Adrenal gland (tissue), 5 donors: ENCODE data around the gene PWWP2B.

Experiments used
- CTCF ChIP-seq, 6 experiments: fragments of 450-650 bp in 4 of 6; fragments of 200-600 bp in 2 of 6; sonication (generic) in 1 of 6; IDR thresholded peaks; 1 replicate in 5 of 6; 2 replicates in 1 of 6; pipeline versions ENCODE4 v1.5.1 to v1.8.0; 2016 to 2021; ENCODE audit warnings: antibody characterized with exemption in 6 of 6, mild to moderate bottlenecking in 2 of 6, moderate library complexity in 1 of 6
- POLR2A ChIP-seq, 2 donors: fragments of 450-650 bp; IDR thresholded peaks; one replicate each; pipeline ENCODE4 v1.6.1; 2017; ENCODE audit warnings: antibody characterized with exemption in 2 of 2, mild to moderate bottlenecking in 2 of 2, moderate library complexity in 1 of 2
- donor health status: DM: no; HTN: no; CAD: no.

GRCh38 chr10:132428486-132428995 is 31.5 kb downstream of the PWWP2B start:
- TF ChIP-seq CTCF (IDR thresholded peaks at IDR 0.05) (no peak), POLR2A (IDR thresholded peaks at IDR 0.05) (no peak)
